Measurements from ENCODE around the gene GRAPL.
"Not testable (repeated sequence)": the region's sequence is repeated elsewhere in the genome, so short reads cannot be mapped to it uniquely, and the experiment has no call there.

GRAPL gene

GRCh38 chr17:19137959-19138358 lies 10.6 kb downstream of the GRAPL start:
- not testable (repeated sequence) for DNase-seq

GRCh38 chr17:19141366-19142155 lies 14.2 kb downstream of the GRAPL start:
- DNase-seq: not testable (repeated sequence)

GRCh38 chr17:19142419-19142818 lies 15.0 kb downstream of the GRAPL start:
- not testable (repeated sequence) for DNase-seq

- DNase-seq: not testable (repeated sequence)
These were observed 15.8 kb downstream of the GRAPL start for GRCh38 chr17:19143097-19143777.

GRCh38 chr17:19144373-19144772 lies 17.0 kb downstream of the GRAPL start:
- DNase-seq: not testable (repeated sequence)

GRCh38 chr17:19145471-19145870 lies 18.1 kb downstream of the GRAPL start:
- not testable (repeated sequence) for DNase-seq

GRCh38 chr17:19150678-19151615 lies 23.6 kb downstream of the GRAPL start:
- DNase-seq: not testable (repeated sequence)

- not testable (repeated sequence) for DNase-seq
These were observed 30.2 kb downstream of the GRAPL start for GRCh38 chr17:19157628-19158027.

- DNase-seq: not testable (repeated sequence)
These were observed 31.1 kb downstream of the GRAPL start for GRCh38 chr17:19158478-19158877.

- not testable (repeated sequence) for DNase-seq
These were observed 31.5 kb downstream of the GRAPL start for GRCh38 chr17:19158938-19159337.

GRCh38 chr17:19161308-19162107 lies 34.1 kb downstream of the GRAPL start:
- not testable (repeated sequence) for DNase-seq

- DNase-seq: not testable (repeated sequence)
These were observed 35.2 kb downstream of the GRAPL start for GRCh38 chr17:19162384-19163216.

GRCh38 chr17:19174422-19174821 lies 47.0 kb downstream of the GRAPL start:
- not testable (repeated sequence) for DNase-seq

GRCh38 chr17:19175410-19175809 lies 48.0 kb downstream of the GRAPL start:
- not testable (repeated sequence) for DNase-seq

- not testable (repeated sequence) for DNase-seq
These were observed 53.9 kb downstream of the GRAPL start for GRCh38 chr17:19181040-19181875.

GRCh38 chr17:19187883-19188869 lies 60.8 kb downstream of the GRAPL start:
- not testable (repeated sequence) for DNase-seq

- not testable (repeated sequence) for DNase-seq
These were observed 61.7 kb downstream of the GRAPL start for GRCh38 chr17:19188870-19189708.

Measured in activated CD4-positive, CD25-positive, alpha-beta regulatory T cell (primary cell).